TTC549 (cell line): Measurements from ENCODE around the gene ERBB3.
"Not testable (repeated sequence)": the region's sequence is repeated elsewhere in the genome, so short reads cannot be mapped to it uniquely, and the experiment has no call there.

Source experiments
- FAIRE-seq: peaks from 2 replicates; lab custom pipeline; 2012; peaks lifted over from hg19 to GRCh38; lab: Jason Lieb, UNC

The ERBB3 gene

GRCh38 chr12:56116267-56117081 lies 36.5 kb downstream of the ERBB3 start, which contains the start of gene RPL41:
Gene RPL41 (plus strand): TSS chr12:56116633.
- peak; percentile 68 for FAIRE-seq

- FAIRE-seq: not testable (repeated sequence)
Measured at GRCh38 chr12:56117082-56117706, 37.2 kb downstream of the ERBB3 start.

GRCh38 chr12:56117778-56118687 lies 38.1 kb downstream of the ERBB3 start, which contains the start of gene ZC3H10:
Gene ZC3H10 (plus strand): TSS chr12:56118266. CDS start chr12:56120563, 2,297 bp downstream.
- FAIRE-seq: peak; percentile 88

- no peak for FAIRE-seq
Measured at GRCh38 chr12:56118688-56119357, 38.9 kb downstream of the ERBB3 start.

GRCh38 chr12:56119361-56119796 lies 39.4 kb downstream of the ERBB3 start:
- FAIRE-seq: no peak

- FAIRE-seq: no peak
Measured at GRCh38 chr12:56120158-56120846, 40.3 kb downstream of the ERBB3 start.

- no peak for FAIRE-seq
Measured at GRCh38 chr12:56121204-56121870, 41.4 kb downstream of the ERBB3 start.

- no peak for FAIRE-seq
Measured at GRCh38 chr12:56122637-56123036, 42.7 kb downstream of the ERBB3 start.

GRCh38 chr12:56124133-56124532 lies 44.2 kb downstream of the ERBB3 start:
- FAIRE-seq: no peak

GRCh38 chr12:56126732-56127239 lies 46.8 kb downstream of the ERBB3 start:
- no peak for FAIRE-seq

- no peak for FAIRE-seq
Measured at GRCh38 chr12:56127485-56127887, 47.5 kb downstream of the ERBB3 start.

- peak; percentile 95 for FAIRE-seq
Measured at GRCh38 chr12:56127888-56128669, 48.1 kb downstream of the ERBB3 start, which contains the start of gene ESYT1. Gene ESYT1 (plus strand): TSS chr12:56128267. CDS start chr12:56128320, 53 bp downstream.

GRCh38 chr12:56128670-56129205 lies 48.8 kb downstream of the ERBB3 start:
- FAIRE-seq: no peak

- no peak for FAIRE-seq
Measured at GRCh38 chr12:56129206-56129941, 49.4 kb downstream of the ERBB3 start.

- no peak for FAIRE-seq
Measured at GRCh38 chr12:56129942-56130495, 50.1 kb downstream of the ERBB3 start.

- FAIRE-seq: no peak
Measured at GRCh38 chr12:56130876-56131275, 50.9 kb downstream of the ERBB3 start.

- no peak for FAIRE-seq
Measured at GRCh38 chr12:56134897-56135296, 54.9 kb downstream of the ERBB3 start.
